OCI-LY7 (cell line): Measurements from ENCODE around the gene ZDHHC9.

Source experiments
- EZH2phosphoT487 ChIP-seq: fragments of 200-600 bp; sonication (generic); IDR thresholded peaks from 2 replicates; pipeline ENCODE4 v1.6.1; 2018; ENCODE audit warnings: low read depth, borderline replicate concordance, mild to moderate bottlenecking, mixed run types, antibody characterized with exemption, low read length, moderate library complexity, mixed read lengths
- TF ChIP-seq, protein P1 (sequence below): fragments of 200-600 bp; sonication (generic); conservative IDR thresholded peaks from 2 replicates; pipeline ENCODE4 v1.5.1; 2014; ENCODE audit warnings: mild to moderate bottlenecking, antibody characterized with exemption, low read length, moderate library complexity, mixed read lengths

DNA sequence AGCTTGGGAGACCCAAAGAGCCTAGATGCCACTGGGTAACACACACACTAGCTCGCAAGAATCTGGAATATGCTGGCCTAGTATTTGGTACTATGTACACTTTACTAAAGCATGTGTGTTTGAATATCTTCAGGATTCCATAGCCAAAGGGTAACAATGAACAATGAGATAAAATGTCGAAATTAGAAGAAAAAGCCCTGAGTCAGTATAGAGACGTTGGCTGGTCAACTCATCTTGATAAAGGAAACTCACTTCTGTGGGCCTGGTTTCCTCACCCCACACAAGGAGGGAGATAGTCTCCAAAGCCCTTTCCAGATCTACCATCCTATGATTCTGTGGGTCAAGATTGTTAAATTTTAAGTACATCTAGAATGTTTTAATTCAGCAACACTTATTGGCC, 6.9 kb downstream of the ZDHHC9 start:
- TF ChIP-seq, protein P1, sequence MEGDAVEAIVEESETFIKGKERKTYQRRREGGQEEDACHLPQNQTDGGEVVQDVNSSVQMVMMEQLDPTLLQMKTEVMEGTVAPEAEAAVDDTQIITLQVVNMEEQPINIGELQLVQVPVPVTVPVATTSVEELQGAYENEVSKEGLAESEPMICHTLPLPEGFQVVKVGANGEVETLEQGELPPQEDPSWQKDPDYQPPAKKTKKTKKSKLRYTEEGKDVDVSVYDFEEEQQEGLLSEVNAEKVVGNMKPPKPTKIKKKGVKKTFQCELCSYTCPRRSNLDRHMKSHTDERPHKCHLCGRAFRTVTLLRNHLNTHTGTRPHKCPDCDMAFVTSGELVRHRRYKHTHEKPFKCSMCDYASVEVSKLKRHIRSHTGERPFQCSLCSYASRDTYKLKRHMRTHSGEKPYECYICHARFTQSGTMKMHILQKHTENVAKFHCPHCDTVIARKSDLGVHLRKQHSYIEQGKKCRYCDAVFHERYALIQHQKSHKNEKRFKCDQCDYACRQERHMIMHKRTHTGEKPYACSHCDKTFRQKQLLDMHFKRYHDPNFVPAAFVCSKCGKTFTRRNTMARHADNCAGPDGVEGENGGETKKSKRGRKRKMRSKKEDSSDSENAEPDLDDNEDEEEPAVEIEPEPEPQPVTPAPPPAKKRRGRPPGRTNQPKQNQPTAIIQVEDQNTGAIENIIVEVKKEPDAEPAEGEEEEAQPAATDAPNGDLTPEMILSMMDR = no peak
- no peak for TF ChIP-seq EZH2phosphoT487
